ENCODE data around the gene PI4K2B.
"Not testable (repeated sequence)": the region's sequence is repeated elsewhere in the genome, so short reads cannot be mapped to it uniquely, and the experiment has no call there.

DNA sequence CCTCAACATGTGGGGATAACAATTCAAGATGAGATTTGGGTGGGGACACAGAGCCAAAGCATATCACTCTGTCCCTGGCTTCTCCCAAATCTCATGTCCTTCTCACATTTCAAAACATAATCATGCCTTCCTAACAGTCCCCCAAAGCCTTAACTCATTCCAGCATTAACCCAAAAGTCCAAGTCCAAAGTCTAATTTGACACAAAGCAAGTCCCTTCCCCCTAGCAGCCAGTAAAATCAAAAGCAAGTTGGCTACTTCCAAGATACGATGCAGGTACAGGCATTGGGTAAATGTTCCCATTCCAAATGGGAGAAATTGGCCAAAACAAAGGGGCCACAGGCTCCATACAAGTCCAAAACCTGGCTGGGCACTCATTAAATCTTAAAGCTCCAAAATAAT is 19.1 kb upstream of the PI4K2B start:
- TF ChIP-seq, protein P1, sequence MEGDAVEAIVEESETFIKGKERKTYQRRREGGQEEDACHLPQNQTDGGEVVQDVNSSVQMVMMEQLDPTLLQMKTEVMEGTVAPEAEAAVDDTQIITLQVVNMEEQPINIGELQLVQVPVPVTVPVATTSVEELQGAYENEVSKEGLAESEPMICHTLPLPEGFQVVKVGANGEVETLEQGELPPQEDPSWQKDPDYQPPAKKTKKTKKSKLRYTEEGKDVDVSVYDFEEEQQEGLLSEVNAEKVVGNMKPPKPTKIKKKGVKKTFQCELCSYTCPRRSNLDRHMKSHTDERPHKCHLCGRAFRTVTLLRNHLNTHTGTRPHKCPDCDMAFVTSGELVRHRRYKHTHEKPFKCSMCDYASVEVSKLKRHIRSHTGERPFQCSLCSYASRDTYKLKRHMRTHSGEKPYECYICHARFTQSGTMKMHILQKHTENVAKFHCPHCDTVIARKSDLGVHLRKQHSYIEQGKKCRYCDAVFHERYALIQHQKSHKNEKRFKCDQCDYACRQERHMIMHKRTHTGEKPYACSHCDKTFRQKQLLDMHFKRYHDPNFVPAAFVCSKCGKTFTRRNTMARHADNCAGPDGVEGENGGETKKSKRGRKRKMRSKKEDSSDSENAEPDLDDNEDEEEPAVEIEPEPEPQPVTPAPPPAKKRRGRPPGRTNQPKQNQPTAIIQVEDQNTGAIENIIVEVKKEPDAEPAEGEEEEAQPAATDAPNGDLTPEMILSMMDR (conservative IDR thresholded peaks at IDR 0.05; ENCODE audit: low read depth in 2 of 2): not testable (repeated sequence)
- TF ChIP-seq POLR2AphosphoS5 (IDR thresholded peaks at IDR 0.05; ENCODE audit: low read depth); EZH2phosphoT487 (IDR thresholded peaks at IDR 0.05; ENCODE audit: unreplicated experiment); CREB1 (CRISPR knock-in tag; IDR thresholded peaks at IDR 0.05; ENCODE audit: low read depth); EZH2 (IDR thresholded peaks at IDR 0.05; ENCODE audit: low read depth, unreplicated experiment); ZNF114 (CRISPR knock-in tag; IDR thresholded peaks at IDR 0.05); JUNB (IDR thresholded peaks at IDR 0.05; ENCODE audit: unreplicated experiment); NANOG (IDR thresholded peaks at IDR 0.05; ENCODE audit: borderline replicate concordance); ZNF331 (CRISPR knock-in tag; IDR thresholded peaks at IDR 0.05; ENCODE audit: low read depth): not testable (repeated sequence)
- TF ChIP-seq, protein P2, sequence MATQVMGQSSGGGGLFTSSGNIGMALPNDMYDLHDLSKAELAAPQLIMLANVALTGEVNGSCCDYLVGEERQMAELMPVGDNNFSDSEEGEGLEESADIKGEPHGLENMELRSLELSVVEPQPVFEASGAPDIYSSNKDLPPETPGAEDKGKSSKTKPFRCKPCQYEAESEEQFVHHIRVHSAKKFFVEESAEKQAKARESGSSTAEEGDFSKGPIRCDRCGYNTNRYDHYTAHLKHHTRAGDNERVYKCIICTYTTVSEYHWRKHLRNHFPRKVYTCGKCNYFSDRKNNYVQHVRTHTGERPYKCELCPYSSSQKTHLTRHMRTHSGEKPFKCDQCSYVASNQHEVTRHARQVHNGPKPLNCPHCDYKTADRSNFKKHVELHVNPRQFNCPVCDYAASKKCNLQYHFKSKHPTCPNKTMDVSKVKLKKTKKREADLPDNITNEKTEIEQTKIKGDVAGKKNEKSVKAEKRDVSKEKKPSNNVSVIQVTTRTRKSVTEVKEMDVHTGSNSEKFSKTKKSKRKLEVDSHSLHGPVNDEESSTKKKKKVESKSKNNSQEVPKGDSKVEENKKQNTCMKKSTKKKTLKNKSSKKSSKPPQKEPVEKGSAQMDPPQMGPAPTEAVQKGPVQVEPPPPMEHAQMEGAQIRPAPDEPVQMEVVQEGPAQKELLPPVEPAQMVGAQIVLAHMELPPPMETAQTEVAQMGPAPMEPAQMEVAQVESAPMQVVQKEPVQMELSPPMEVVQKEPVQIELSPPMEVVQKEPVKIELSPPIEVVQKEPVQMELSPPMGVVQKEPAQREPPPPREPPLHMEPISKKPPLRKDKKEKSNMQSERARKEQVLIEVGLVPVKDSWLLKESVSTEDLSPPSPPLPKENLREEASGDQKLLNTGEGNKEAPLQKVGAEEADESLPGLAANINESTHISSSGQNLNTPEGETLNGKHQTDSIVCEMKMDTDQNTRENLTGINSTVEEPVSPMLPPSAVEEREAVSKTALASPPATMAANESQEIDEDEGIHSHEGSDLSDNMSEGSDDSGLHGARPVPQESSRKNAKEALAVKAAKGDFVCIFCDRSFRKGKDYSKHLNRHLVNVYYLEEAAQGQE (IDR thresholded peaks at IDR 0.05; ENCODE audit: unreplicated experiment): not testable (repeated sequence)
- TF ChIP-seq, protein P3, sequence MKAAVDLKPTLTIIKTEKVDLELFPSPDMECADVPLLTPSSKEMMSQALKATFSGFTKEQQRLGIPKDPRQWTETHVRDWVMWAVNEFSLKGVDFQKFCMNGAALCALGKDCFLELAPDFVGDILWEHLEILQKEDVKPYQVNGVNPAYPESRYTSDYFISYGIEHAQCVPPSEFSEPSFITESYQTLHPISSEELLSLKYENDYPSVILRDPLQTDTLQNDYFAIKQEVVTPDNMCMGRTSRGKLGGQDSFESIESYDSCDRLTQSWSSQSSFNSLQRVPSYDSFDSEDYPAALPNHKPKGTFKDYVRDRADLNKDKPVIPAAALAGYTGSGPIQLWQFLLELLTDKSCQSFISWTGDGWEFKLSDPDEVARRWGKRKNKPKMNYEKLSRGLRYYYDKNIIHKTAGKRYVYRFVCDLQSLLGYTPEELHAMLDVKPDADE (IDR thresholded peaks at IDR 0.05): not testable (repeated sequence)
